ENCODE data around the gene ASRGL1.

Gene ASRGL1

GRCh38 chr11:62394825-62395538 is 57.7 kb downstream of the ASRGL1 start:
- TF ChIP-seq, protein P1, sequence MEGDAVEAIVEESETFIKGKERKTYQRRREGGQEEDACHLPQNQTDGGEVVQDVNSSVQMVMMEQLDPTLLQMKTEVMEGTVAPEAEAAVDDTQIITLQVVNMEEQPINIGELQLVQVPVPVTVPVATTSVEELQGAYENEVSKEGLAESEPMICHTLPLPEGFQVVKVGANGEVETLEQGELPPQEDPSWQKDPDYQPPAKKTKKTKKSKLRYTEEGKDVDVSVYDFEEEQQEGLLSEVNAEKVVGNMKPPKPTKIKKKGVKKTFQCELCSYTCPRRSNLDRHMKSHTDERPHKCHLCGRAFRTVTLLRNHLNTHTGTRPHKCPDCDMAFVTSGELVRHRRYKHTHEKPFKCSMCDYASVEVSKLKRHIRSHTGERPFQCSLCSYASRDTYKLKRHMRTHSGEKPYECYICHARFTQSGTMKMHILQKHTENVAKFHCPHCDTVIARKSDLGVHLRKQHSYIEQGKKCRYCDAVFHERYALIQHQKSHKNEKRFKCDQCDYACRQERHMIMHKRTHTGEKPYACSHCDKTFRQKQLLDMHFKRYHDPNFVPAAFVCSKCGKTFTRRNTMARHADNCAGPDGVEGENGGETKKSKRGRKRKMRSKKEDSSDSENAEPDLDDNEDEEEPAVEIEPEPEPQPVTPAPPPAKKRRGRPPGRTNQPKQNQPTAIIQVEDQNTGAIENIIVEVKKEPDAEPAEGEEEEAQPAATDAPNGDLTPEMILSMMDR (IDR thresholded peaks at IDR 0.05; ENCODE audit: insufficient read depth, low read depth, low read length, missing control alignments) = peak; percentile 62
- DNase-seq (ENCODE audit: low read depth) = peak; percentile 78
- H3K4me3 ChIP-seq (ENCODE audit: low read depth, low read length) = no peak overlapping the region

- H3K4me3 ChIP-seq (ENCODE audit: low read depth, low read length) = no peak overlapping the region
- TF ChIP-seq, protein P1 (IDR thresholded peaks at IDR 0.05; ENCODE audit: insufficient read depth, low read depth, low read length, missing control alignments) = no peak
- no peak for DNase-seq (ENCODE audit: low read depth)
Observed at GRCh38 chr11:62395885-62396551, 58.8 kb downstream of the ASRGL1 start.

GRCh38 chr11:62398011-62398994 is 61.1 kb downstream of the ASRGL1 start:
- H3K4me3 ChIP-seq (ENCODE audit: low read depth, low read length) = no peak overlapping the region
- no peak for DNase-seq (ENCODE audit: low read depth)
- TF ChIP-seq, protein P1 (IDR thresholded peaks at IDR 0.05; ENCODE audit: insufficient read depth, low read depth, low read length, missing control alignments) = no peak

- TF ChIP-seq, protein P1 (IDR thresholded peaks at IDR 0.05; ENCODE audit: insufficient read depth, low read depth, low read length, missing control alignments) = no peak
- no peak for DNase-seq (ENCODE audit: low read depth)
- no peak overlapping the region for H3K4me3 ChIP-seq (ENCODE audit: low read depth, low read length)
Observed at GRCh38 chr11:62399172-62399877, 62.1 kb downstream of the ASRGL1 start.

DNA sequence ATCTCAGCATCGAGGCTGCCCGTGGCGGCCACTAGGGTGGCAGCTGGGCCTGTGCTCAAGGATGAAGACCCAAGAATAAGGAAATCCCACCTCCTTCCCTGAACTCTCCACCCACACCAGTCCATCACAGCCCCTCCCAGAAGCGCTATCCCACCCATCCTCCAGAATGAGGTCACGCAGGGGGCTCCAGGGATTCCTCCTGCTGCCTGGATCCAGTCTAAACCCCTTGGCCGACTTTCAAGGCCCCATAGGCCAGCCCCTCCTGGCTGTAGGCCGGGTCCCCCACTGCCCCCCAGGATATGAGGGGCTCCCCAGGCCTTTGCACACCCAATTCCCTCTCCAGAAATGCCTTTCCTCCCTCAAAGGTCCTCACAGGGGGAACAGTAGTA is 62.6 kb downstream of the ASRGL1 start:
- no peak for DNase-seq (ENCODE audit: low read depth)
- H3K4me3 ChIP-seq (ENCODE audit: low read depth, low read length) = no peak overlapping the region
- TF ChIP-seq, protein P1 (IDR thresholded peaks at IDR 0.05; ENCODE audit: insufficient read depth, low read depth, low read length, missing control alignments) = no peak

GRCh38 chr11:62400281-62400680 is 63.0 kb downstream of the ASRGL1 start:
- no peak overlapping the region for H3K4me3 ChIP-seq (ENCODE audit: low read depth, low read length)
- TF ChIP-seq, protein P1 (IDR thresholded peaks at IDR 0.05; ENCODE audit: insufficient read depth, low read depth, low read length, missing control alignments) = no peak
- no peak for DNase-seq (ENCODE audit: low read depth)
